ENCODE data around the gene CNGA4. TPM values are rescaled to one million over a fixed set of nuclear protein-coding genes. Genes with fewer than 3 reads are reported as not detected.

CNGA4 gene
- total and polyA plus RNA-seq, 2 of the 13 experiments (the other 11 are each of a cell fraction or from before 2014, with no cell fraction given): 0.03 TPM; not detected in 1

- Histone ChIP-seq H3K36me3 (replicated peaks in 1 of 2; ENCODE audit: control insufficient read depth in 1 of 2, insufficient read depth in 2 of 2, low read length in 2 of 2) (no peaks in the 10 kb centered on the region), H2AFZ (ENCODE audit: low read length) (no peak overlapping the region), H3K4me2 (ENCODE audit: low read depth, low read length) (no peak overlapping the region), H3K9ac (ENCODE audit: insufficient read depth, low read depth, low read length) (no peak overlapping the region), H3K27me3 (ENCODE audit: control insufficient read depth in 1 of 2, insufficient read depth in 2 of 2, low read length in 2 of 2) (peaks cover 2 to 16% of the 10 kb centered on the region in 2 experiments; a peak in 1 of 5 replicates), H3K9me3 (ENCODE audit: low read length) (no peaks in the 10 kb centered on the region), H4K20me1 (ENCODE audit: insufficient read depth, low read length) (no peaks in the 10 kb centered on the region), H3K27ac (ENCODE audit: extremely low read length, insufficient read depth, low read length) (no peak overlapping the region), H3K4me1 (ENCODE audit: insufficient read depth, low read length) (no peaks in the 10 kb centered on the region), H3K79me2 (ENCODE audit: insufficient read depth, low read length) (no peaks in the 10 kb centered on the region), H3K4me3 (replicated peaks in 1 of 3; ENCODE audit: insufficient read depth in 1 of 3, low read depth in 2 of 3, low read length in 3 of 3) (no peak overlapping the region)
- no TSS peak for BruUV-seq (replicated peaks)
- intact Hi-C loops (cut with micrococcal nuclease; ENCODE audit: unreplicated experiment): no loop called here
- POLR2A ChIA-PET: no interaction called here
- FAIRE-seq: no peak
- DNase-seq (ENCODE audit: low spot score): no peak
- no peak for ATAC-seq
- 0% methylated on average over 1 of the region's 1 CpG for WGBS (ENCODE audit: low lambda C conversion rate)
- TF ChIP-seq NFRKB (IDR thresholded peaks at IDR 0.05) (no peak), TBP (CRISPR knock-in tag; IDR thresholded peaks at IDR 0.05) (no peak), HOXD1 (CRISPR knock-in tag; IDR thresholded peaks at IDR 0.05) (no peak), ZNF143 (CRISPR knock-in tag; IDR thresholded peaks at IDR 0.05) (no peak), ZNF678 (CRISPR knock-in tag; IDR thresholded peaks at IDR 0.05) (no peak), PPARG (CRISPR knock-in tag; conservative IDR thresholded peaks at IDR 0.05) (no peak), ZNF138 (CRISPR knock-in tag; IDR thresholded peaks at IDR 0.05; ENCODE audit: low read depth) (no peak), ZFP1 (CRISPR knock-in tag; IDR thresholded peaks at IDR 0.05) (no peak), DR1 (CRISPR knock-in tag; IDR thresholded peaks at IDR 0.05) (no peak), SSRP1 (CRISPR knock-in tag; IDR thresholded peaks at IDR 0.05) (no peak), MAX (IDR thresholded peaks at IDR 0.05) (no peak), SNAPC2 (CRISPR knock-in tag; IDR thresholded peaks at IDR 0.05) (no peak), UBTF (CRISPR knock-in tag; IDR thresholded peaks at IDR 0.05) (no peak), ZNF407 (CRISPR knock-in tag; IDR thresholded peaks at IDR 0.05; ENCODE audit: not compliant biosample characterization) (no peak), TBL1XR1 (IDR thresholded peaks at IDR 0.05; ENCODE audit: borderline replicate concordance, low read length, partially characterized antibody) (no peak), ZNF224 (CRISPR knock-in tag; IDR thresholded peaks at IDR 0.05) (no peak)
- CTCF ChIA-PET (ENCODE audit: low intra/inter-chr PET ratio, low total read pairs): no interaction called here
- in situ Hi-C loops (cut with HindIII; ENCODE audit: extremely low pct_ligation_motif_present, low pct_unique_long_range_greater_than_20kb): no loop called here
These were observed 1.9 kb downstream of the CNGA4 start for GRCh38 chr11:6240781-6241180.
